Erythroblast (primary cell): ENCODE data around the gene KIDINS220.

Source experiments
- GATA1 ChIP-seq: IDR thresholded peaks from 2 replicates; pipeline ENCODE4 v1.6.1; 2011; ENCODE audit warnings: low read depth, mild to moderate bottlenecking, control low read depth, low read length, moderate library complexity
- POLR2A ChIP-seq: IDR thresholded peaks from 2 replicates; pipeline ENCODE4 v1.6.1; 2011; ENCODE audit warnings: mild to moderate bottlenecking, low read length

DNA sequence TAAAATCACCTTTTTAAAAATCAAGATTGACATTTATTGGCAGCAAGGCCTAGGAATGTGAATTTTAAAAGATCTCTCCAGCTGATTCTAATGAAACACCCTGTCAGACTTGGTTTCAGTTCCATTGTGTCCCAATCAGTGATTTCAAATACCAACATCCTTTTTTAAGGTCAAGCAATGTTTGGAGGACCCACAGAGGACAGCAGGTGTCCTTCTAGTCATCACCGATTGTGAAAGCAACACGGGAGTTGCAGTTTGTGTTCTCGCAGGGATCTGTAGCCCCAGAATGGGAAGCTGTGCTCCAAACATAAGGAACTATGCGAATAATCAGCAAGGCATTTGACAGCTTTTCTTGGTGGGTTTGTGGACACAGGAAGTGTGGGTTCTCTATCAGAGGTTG is 4.5 kb upstream of the KIDINS220 start:
- TF ChIP-seq POLR2A, result no peak
- no peak for TF ChIP-seq GATA1
